HepG2 (cell line): ENCODE measurements around the gene PXK. TPM values are rescaled to one million over a fixed set of nuclear protein-coding genes. Genes with fewer than 3 reads are reported as not detected.
A peak's percentile ranks its signal among the peaks of the same experiment; 100 is the strongest.

ENCODE experiments used
- ATAC-seq: fragments of 200-7000 bp; cut with Tn5 transposase; 3 replicates; pipeline ENCODE4 v1.9.1; 2020; ENCODE audit warnings: mild to moderate bottlenecking, moderate library complexity
- BruUV-seq: library from RNA; stranded (reverse); fragments of 400-500 nt; replicated peaks from 2 replicates; lab custom pipeline; 2021; lab: Mats Ljungman, UMichigan
- CTCF ChIA-PET: fragments of 300-600 bp; formaldehyde crosslinking; extraction: SDS; loops from one replicate; lab custom pipeline; 2021; ENCODE audit warnings: low total read pairs, inconsistent platforms, low intra/inter-chr PET ratio; lab: Yijun Ruan, JAX
- POLR2A ChIA-PET: fragments of 350-600 bp; sonication (Branson Sonifier 250); formaldehyde crosslinking; loops from one replicate; lab custom pipeline; 2020; ENCODE audit warnings: antibody characterized with exemption, inconsistent platforms; lab: Yijun Ruan, JAX
- DNase-seq: peaks from one replicate; pipeline ENCODE4 v3.0.0-alpha.2; 2015; ENCODE audit warnings: low spot score
- FAIRE-seq: peaks from 3 replicates; lab custom pipeline; 2011; peaks lifted over from hg19 to GRCh38; lab: Jason Lieb, UNC
- H2AFZ ChIP-seq: one replicate; pipeline ENCODE4 v1.6.1; 2011; ENCODE audit warnings: low read length, inconsistent platforms
- H3K27ac ChIP-seq: fragments of 300-600 bp; 3 replicates; pipeline ENCODE4 v1.8.0; 2011; ENCODE audit warnings: mixed run types, mild to moderate bottlenecking, mixed read lengths, low read length, inconsistent platforms; ENCODE audit not compliant: insufficient read depth; ENCODE audit errors: extremely low read length
- H3K27me3 ChIP-seq, 2 experiments: fragments of 200-600 bp in 1 of 2; 2 replicates in 1 of 2; 3 replicates in 1 of 2; pipeline versions ENCODE4 v1.6.0 to v1.8.0; 2011; ENCODE audit warnings: low read length in 2 of 2, mild to moderate bottlenecking in 2 of 2, moderate library complexity in 2 of 2, inconsistent platforms in 1 of 2; ENCODE audit not compliant: insufficient read depth in 2 of 2, control insufficient read depth in 1 of 2
- H3K36me3 ChIP-seq, 2 experiments: fragments of 200-600 bp in 1 of 2; replicated peaks in 1 of 2; 2 replicates in 1 of 2; 3 replicates in 1 of 2; pipeline versions ENCODE4 v1.5.1 to v1.8.0; 2011; ENCODE audit warnings: low read length in 2 of 2, inconsistent platforms in 1 of 2; ENCODE audit not compliant: insufficient read depth in 2 of 2, control insufficient read depth in 1 of 2
- H3K4me1 ChIP-seq: 2 replicates; pipeline ENCODE4 v1.5.1; 2012; ENCODE audit warnings: low read length, inconsistent platforms; ENCODE audit not compliant: insufficient read depth
- H3K4me2 ChIP-seq: 2 replicates; pipeline ENCODE4 v1.6.0; 2011; ENCODE audit warnings: low read depth, low read length, inconsistent platforms
- H3K4me3 ChIP-seq, 3 experiments: fragments of 200-600 bp in 1 of 3; sonication (generic), shearing (Covaris generic) in 1 of 3; replicated peaks in 1 of 3; 2 replicates each; pipeline ENCODE4 v1.5.1; 2011 to 2016; ENCODE audit warnings: low read length in 3 of 3, inconsistent platforms in 2 of 3, low read depth in 2 of 3, mild to moderate bottlenecking in 2 of 3, control low read depth in 1 of 3, mixed read lengths in 1 of 3; ENCODE audit not compliant: insufficient read depth in 1 of 3
- H3K79me2 ChIP-seq: one replicate; pipeline ENCODE4 v1.6.1; 2011; ENCODE audit warnings: low read length, inconsistent platforms; ENCODE audit not compliant: insufficient read depth
- H3K9ac ChIP-seq: 2 replicates; pipeline ENCODE4 v1.6.0; 2011; ENCODE audit warnings: mild to moderate bottlenecking, low read depth, low read length, inconsistent platforms; ENCODE audit not compliant: insufficient read depth
- H3K9me3 ChIP-seq: 2 replicates; pipeline ENCODE4 v1.5.1; 2012; ENCODE audit warnings: mild to moderate bottlenecking, low read length
- H4K20me1 ChIP-seq: 2 replicates; pipeline ENCODE4 v1.6.0; 2011; ENCODE audit warnings: inconsistent platforms, mild to moderate bottlenecking, low read length, moderate library complexity; ENCODE audit not compliant: insufficient read depth
- DPF2 ChIP-seq: sonication (generic); formaldehyde crosslinking; IDR thresholded peaks from 2 replicates; pipeline ENCODE4 v1.4.0; 2020; ENCODE audit warnings: mild to moderate bottlenecking, low read depth, missing genetic modification reagents, borderline replicate concordance
- ELF3 ChIP-seq: IDR thresholded peaks from 2 replicates; pipeline ENCODE4 v1.6.1; 2016; ENCODE audit warnings: missing genetic modification reagents, missing compliant biosample characterization
- ETV5 ChIP-seq: IDR thresholded peaks from 2 replicates; pipeline ENCODE4 v1.6.1; 2018; ENCODE audit warnings: missing biosample characterization, missing genetic modification reagents, inconsistent platforms, borderline replicate concordance
- HDAC1 ChIP-seq: sonication (generic); formaldehyde crosslinking; IDR thresholded peaks from 2 replicates; pipeline ENCODE4 v1.5.1; 2020; ENCODE audit warnings: mild to moderate bottlenecking, missing genetic modification reagents
- MLLT10 ChIP-seq: sonication (generic); formaldehyde crosslinking; IDR thresholded peaks from 2 replicates; pipeline ENCODE4 v1.4.0; 2020; ENCODE audit warnings: missing genetic modification reagents
- SAP130 ChIP-seq: IDR thresholded peaks from 2 replicates; pipeline ENCODE4 v1.6.1; 2016; ENCODE audit warnings: low read depth
- TBX2 ChIP-seq: sonication (generic); formaldehyde crosslinking; IDR thresholded peaks from 2 replicates; pipeline ENCODE4 v1.5.0; 2020; ENCODE audit warnings: missing genetic modification reagents, mild to moderate bottlenecking, borderline replicate concordance
- ZBTB20 ChIP-seq: sonication (generic); formaldehyde crosslinking; IDR thresholded peaks from 2 replicates; pipeline ENCODE4 v1.8.1; 2023; ENCODE audit warnings: missing genetic modification reagents, low read depth, mild to moderate bottlenecking, borderline replicate concordance
- ZNF317 ChIP-seq: sonication (generic); formaldehyde crosslinking; IDR thresholded peaks from 2 replicates; pipeline ENCODE4 v1.5.0; 2020; ENCODE audit warnings: mild to moderate bottlenecking, missing genetic modification reagents
- ZNF557 ChIP-seq: sonication (generic); formaldehyde crosslinking; IDR thresholded peaks from 2 replicates; pipeline ENCODE4 v1.4.0; 2020; ENCODE audit warnings: missing genetic modification reagents
- ZNF775 ChIP-seq: sonication (generic); formaldehyde crosslinking; IDR thresholded peaks from 2 replicates; pipeline ENCODE4 v1.4.0; 2020; ENCODE audit warnings: missing genetic modification reagents, mild to moderate bottlenecking, moderate library complexity, borderline replicate concordance
- WGBS: methylation state at CpG from one replicate; pipeline ENCODE4 v1.1.6; 2017; ENCODE audit warnings: low lambda C conversion rate; 5-methylcytosine and 5-hydroxymethylcytosine counted together
- in situ Hi-C: cut with HindIII; loops from 2 replicates; pipeline ENCODE4 v1.10.0; 2017; ENCODE audit warnings: low pct_unique_long_range_greater_than_20kb; ENCODE audit not compliant: extremely low pct_ligation_motif_present
- intact Hi-C: fragments of 100-400 bp; cut with micrococcal nuclease; formaldehyde crosslinking; loops from one replicate; pipeline ENCODE4 v1.10.0; 2022; ENCODE audit not compliant: unreplicated experiment
- polyA plus RNA-seq, 8 experiments: library from polyadenylated mRNA; depleted of rRNA in 3 of 8; stranded (reverse) in 7 of 8; unstranded in 1 of 8; fragments of >200 nt; fragmentation: Illumina TruSeq in 4 of 8; extraction: Trizol in 4 of 8; gene quantifications; 2 replicates each; pipeline versions ENCODE4 v1.2.1 to v1.2.3, GENCODE V29; 2011 to 2016; ENCODE audit warnings: low read depth in 4 of 8, missing spikeins in 1 of 8, mixed read lengths in 1 of 8; ENCODE audit not compliant: insufficient read depth in 1 of 8
- total RNA-seq, 5 experiments: library from RNA; depleted of rRNA; stranded (reverse); fragments of >200 nt; fragmentation: Illumina TruSeq; extraction: Trizol; gene quantifications; 2 replicates each; pipeline ENCODE4 v1.2.3, GENCODE V29; 2016; ENCODE audit warnings: low read depth in 1 of 5
- TF ChIP-seq, protein P1 (sequence below): sonication (generic); formaldehyde crosslinking; IDR thresholded peaks from 2 replicates; pipeline ENCODE4 v1.4.0; 2020; ENCODE audit warnings: missing genetic modification reagents
- TF ChIP-seq, protein P2 (sequence below): IDR thresholded peaks from 2 replicates; pipeline ENCODE4 v1.6.1; 2012; ENCODE audit warnings: inconsistent platforms
- TF ChIP-seq, protein P3 (sequence below): sonication (generic); formaldehyde crosslinking; IDR thresholded peaks from 2 replicates; pipeline ENCODE4 v1.4.0; 2020; ENCODE audit warnings: missing genetic modification reagents
- TF ChIP-seq, protein P4 (sequence below): sonication (generic); formaldehyde crosslinking; IDR thresholded peaks from 2 replicates; pipeline ENCODE4 v1.5.1; 2020; ENCODE audit warnings: mild to moderate bottlenecking, missing genetic modification reagents, moderate library complexity

PXK gene
- total and polyA plus RNA-seq, 2 of the 13 experiments (the other 11 are each of a cell fraction or from before 2014, with no cell fraction given): 6.4 to 18.6 TPM

DNA sequence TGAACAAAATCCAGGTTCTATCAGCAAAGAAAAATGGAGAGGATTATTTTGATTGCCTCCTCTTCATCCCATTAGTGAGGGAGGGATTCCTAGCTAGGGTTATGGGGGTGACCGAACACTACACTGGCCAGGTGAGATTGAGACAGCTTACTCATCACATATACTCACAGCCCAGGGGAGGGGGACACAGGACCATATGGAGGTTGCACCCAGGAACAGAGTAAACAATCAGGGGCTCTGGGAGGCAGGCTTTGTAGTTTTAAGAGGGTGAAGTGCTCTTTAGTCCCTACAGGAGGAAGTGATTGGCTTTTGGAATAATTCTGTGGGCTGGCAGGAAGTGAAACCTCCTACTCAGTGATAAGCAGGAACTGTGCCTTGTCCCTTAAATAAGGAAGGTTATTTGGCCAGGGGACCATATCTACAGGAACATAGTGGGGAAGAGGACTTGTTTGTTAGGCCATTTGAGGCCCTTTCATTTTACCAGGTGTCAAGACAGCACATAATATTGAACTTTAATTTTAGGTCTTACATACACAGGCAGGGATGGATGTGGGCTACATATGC lies 141.7 kb downstream of the PXK start:
- intact Hi-C loops (loop anchor here (5.0 kb wide), 1 partner anchor 37 kb away; no protein-coding TSS in a partner anchor), in situ Hi-C loops (no loop called here)
- peak; percentile 3; the same call in 1 of the 3 replicates for ATAC-seq
- Histone ChIP-seq H3K4me2 (peak overlapping the region; percentile 76), H3K9me3 (no peaks in the 10 kb centered on the region), H3K4me3 (peak overlapping the region in 1 of 3 experiments; percentile 31; a peak in 1 of 6 replicates), H3K27ac (peak overlapping the region; percentile 78), H4K20me1 (no peaks in the 10 kb centered on the region), H2AFZ (no peak overlapping the region), H3K36me3 (no peaks in the 10 kb centered on the region), H3K4me1 (peaks cover 84% of the 10 kb centered on the region), H3K9ac (no peak overlapping the region), H3K27me3 (no peaks in the 10 kb centered on the region), H3K79me2 (no peaks in the 10 kb centered on the region)
- DNase-seq: peak; percentile 38
- BruUV-seq: no TSS peak
- ChIA-PET CTCF (no interaction called here), POLR2A (interaction anchor here (0.9 to 1.7 kb wide), 3 partner anchors 12 to 17 kb away, joined by 3 to 4 read pairs (median 3); partner anchors contain the start of gene KCTD6)
- 33% methylated on average over 1 of the region's 1 CpG for WGBS
- no peak for FAIRE-seq
- TF ChIP-seq ZNF775: no peak
- TF ChIP-seq MLLT10 (CRISPR knock-in tag): no peak
- no peak for TF ChIP-seq ZNF557 (CRISPR knock-in tag)
- TF ChIP-seq ZNF317: peak; percentile 12; the same call in 1 of the 2 replicates
- peak; percentile 23; the same call in 1 of the 2 replicates for TF ChIP-seq HDAC1 (CRISPR knock-in tag)
- 0 out of 2 replicates have a peak, but pooled peaks have one; percentile 7 for TF ChIP-seq SAP130 (CRISPR knock-in tag)
- peak; percentile 61 for TF ChIP-seq ELF3 (CRISPR knock-in tag)
- TF ChIP-seq, protein P1, sequence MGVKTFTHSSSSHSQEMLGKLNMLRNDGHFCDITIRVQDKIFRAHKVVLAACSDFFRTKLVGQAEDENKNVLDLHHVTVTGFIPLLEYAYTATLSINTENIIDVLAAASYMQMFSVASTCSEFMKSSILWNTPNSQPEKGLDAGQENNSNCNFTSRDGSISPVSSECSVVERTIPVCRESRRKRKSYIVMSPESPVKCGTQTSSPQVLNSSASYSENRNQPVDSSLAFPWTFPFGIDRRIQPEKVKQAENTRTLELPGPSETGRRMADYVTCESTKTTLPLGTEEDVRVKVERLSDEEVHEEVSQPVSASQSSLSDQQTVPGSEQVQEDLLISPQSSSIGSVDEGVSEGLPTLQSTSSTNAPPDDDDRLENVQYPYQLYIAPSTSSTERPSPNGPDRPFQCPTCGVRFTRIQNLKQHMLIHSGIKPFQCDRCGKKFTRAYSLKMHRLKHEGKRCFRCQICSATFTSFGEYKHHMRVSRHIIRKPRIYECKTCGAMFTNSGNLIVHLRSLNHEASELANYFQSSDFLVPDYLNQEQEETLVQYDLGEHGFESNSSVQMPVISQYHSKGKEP (CRISPR knock-in tag): no peak
- TF ChIP-seq, protein P2, sequence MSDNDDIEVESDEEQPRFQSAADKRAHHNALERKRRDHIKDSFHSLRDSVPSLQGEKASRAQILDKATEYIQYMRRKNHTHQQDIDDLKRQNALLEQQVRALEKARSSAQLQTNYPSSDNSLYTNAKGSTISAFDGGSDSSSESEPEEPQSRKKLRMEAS: 0 out of 2 replicates have a peak, but pooled peaks have one; percentile 8
- peak; percentile 65; the same call in 1 of the 2 replicates for TF ChIP-seq ETV5
- 0 out of 2 replicates have a peak, but pooled peaks have one; percentile 3 for TF ChIP-seq TBX2
- TF ChIP-seq, protein P3, sequence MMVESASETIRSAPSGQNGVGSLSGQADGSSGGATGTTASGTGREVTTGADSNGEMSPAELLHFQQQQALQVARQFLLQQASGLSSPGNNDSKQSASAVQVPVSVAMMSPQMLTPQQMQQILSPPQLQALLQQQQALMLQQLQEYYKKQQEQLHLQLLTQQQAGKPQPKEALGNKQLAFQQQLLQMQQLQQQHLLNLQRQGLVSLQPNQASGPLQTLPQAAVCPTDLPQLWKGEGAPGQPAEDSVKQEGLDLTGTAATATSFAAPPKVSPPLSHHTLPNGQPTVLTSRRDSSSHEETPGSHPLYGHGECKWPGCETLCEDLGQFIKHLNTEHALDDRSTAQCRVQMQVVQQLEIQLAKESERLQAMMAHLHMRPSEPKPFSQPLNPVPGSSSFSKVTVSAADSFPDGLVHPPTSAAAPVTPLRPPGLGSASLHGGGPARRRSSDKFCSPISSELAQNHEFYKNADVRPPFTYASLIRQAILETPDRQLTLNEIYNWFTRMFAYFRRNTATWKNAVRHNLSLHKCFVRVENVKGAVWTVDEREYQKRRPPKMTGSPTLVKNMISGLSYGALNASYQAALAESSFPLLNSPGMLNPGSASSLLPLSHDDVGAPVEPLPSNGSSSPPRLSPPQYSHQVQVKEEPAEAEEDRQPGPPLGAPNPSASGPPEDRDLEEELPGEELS (CRISPR knock-in tag): peak; percentile 28; the same call in 1 of the 2 replicates
- peak; percentile 15; the same call in 1 of the 2 replicates for TF ChIP-seq DPF2 (CRISPR knock-in tag)
- TF ChIP-seq, protein P4, sequence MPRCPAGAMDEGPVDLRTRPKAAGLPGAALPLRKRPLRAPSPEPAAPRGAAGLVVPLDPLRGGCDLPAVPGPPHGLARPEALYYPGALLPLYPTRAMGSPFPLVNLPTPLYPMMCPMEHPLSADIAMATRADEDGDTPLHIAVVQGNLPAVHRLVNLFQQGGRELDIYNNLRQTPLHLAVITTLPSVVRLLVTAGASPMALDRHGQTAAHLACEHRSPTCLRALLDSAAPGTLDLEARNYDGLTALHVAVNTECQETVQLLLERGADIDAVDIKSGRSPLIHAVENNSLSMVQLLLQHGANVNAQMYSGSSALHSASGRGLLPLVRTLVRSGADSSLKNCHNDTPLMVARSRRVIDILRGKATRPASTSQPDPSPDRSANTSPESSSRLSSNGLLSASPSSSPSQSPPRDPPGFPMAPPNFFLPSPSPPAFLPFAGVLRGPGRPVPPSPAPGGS (CRISPR knock-in tag): no peak
- peak; percentile 98; the same call in 1 of the 2 replicates for TF ChIP-seq ZBTB20 (CRISPR knock-in tag)
